Breast epithelium (tissue), 4 donors: ENCODE results near the gene GKN1. TPM values are rescaled to one million over a fixed set of nuclear protein-coding genes. Genes with fewer than 3 reads are reported as not detected.

ENCODE experiments used
- DNase-seq, 2 donors: peaks; one replicate each; pipeline ENCODE4 v3.0.0-alpha.2; 2019; ENCODE audit warnings: low spot score in 2 of 2
- H3K27ac ChIP-seq, 2 donors: fragments of 200-600 bp; sonication (generic) in 1 of 2; one replicate each; pipeline ENCODE4 v1.5.1; 2016 to 2019; ENCODE audit warnings: mild to moderate bottlenecking in 1 of 2
- H3K27me3 ChIP-seq, 2 donors: fragments of 200-600 bp; sonication (generic) in 1 of 2; one replicate each; pipeline versions ENCODE4 v1.5.1 to v1.6.0; 2017 to 2019; ENCODE audit warnings: control low read depth in 1 of 2, mild to moderate bottlenecking in 1 of 2
- H3K36me3 ChIP-seq: fragments of 200-600 bp; one replicate; pipeline ENCODE4 v1.5.1; 2019
- H3K4me1 ChIP-seq, 2 donors: fragments of 200-600 bp; sonication (generic); one replicate each; pipeline ENCODE4 v1.5.1; 2016 to 2019; ENCODE audit warnings: control low read depth in 1 of 2
- H3K4me3 ChIP-seq, 3 donors: fragments of 200-600 bp; sonication (generic); 1 replicate in 2 of 3; 2 replicates in 1 of 3; pipeline ENCODE4 v1.5.1; 2016 to 2019; ENCODE audit warnings: mild to moderate bottlenecking in 3 of 3, moderate library complexity in 2 of 3
- H3K9me3 ChIP-seq, 2 donors: fragments of 200-600 bp; sonication (generic) in 1 of 2; one replicate each; pipeline ENCODE4 v1.5.1; 2016 to 2019; ENCODE audit warnings: control low read depth in 1 of 2
- CTCF ChIP-seq, 3 donors: fragments of 450-650 bp; IDR thresholded peaks; one replicate each; pipeline ENCODE4 v1.5.1; 2016 to 2017; ENCODE audit warnings: antibody characterized with exemption in 3 of 3, mild to moderate bottlenecking in 3 of 3, moderate library complexity in 3 of 3
- POLR2A ChIP-seq: fragments of 450-650 bp; IDR thresholded peaks from one replicate; pipeline ENCODE4 v1.6.1; 2016; ENCODE audit warnings: antibody characterized with exemption, mild to moderate bottlenecking, moderate library complexity
- POLR2AphosphoS5 ChIP-seq, 3 donors: sonication (generic); formaldehyde crosslinking; IDR thresholded peaks; one replicate each; pipeline ENCODE4 v1.6.1; 2017; ENCODE audit warnings: antibody characterized with exemption in 3 of 3
- intact Hi-C: fragments of 100-400 bp; cut with DNase I; formaldehyde crosslinking; loops from one replicate; pipeline ENCODE4 v1.15.1; 2023; ENCODE audit warnings: low total_unique reads
- total RNA-seq, 3 donors: library from RNA; depleted of rRNA; stranded (reverse); fragments of >200 nt; gene quantifications; one replicate each; pipeline ENCODE4 v1.1.0, GENCODE V29; 2016

Gene GKN1
- total RNA-seq, 3 donors from 2014 or later, result not detected

GRCh38 chr2:69026691-69027459 lies 52.4 kb downstream of the GKN1 start:
- no peak for TF ChIP-seq POLR2A
- no peak for TF ChIP-seq CTCF (IDR thresholded peaks at IDR 0.05)
- TF ChIP-seq POLR2AphosphoS5 (IDR thresholded peaks at IDR 0.05), result no peak
- Histone ChIP-seq H3K27me3 (no peaks in the 10 kb centered on the region), H3K9me3 (no peaks in the 10 kb centered on the region), H3K27ac (no peak overlapping the region), H3K4me3 (no peak overlapping the region), H3K36me3 (no peaks in the 10 kb centered on the region), H3K4me1 (peaks cover 0 to 4% of the 10 kb centered on the region in 2 donors)
- intact Hi-C loops, result no loop called here
- no peak for DNase-seq

Other genes starting within 250 kb of the GKN1 start
- gene ARHGAP25, start 239.8 kb upstream of the GKN1 start, total RNA-seq, result 10 to 100 TPM in 1 of 3 donors, 1 to 10 TPM in 2; 7.8 to 10.8 (median 9.5) TPM
- gene BMP10, start 103.2 kb upstream of the GKN1 start, total RNA-seq, result not detected
- not detected for gene GKN2, start 21.7 kb upstream of the GKN1 start, total RNA-seq
- 10 to 100 TPM; 52.7 to 72.8 (median 68.8) TPM for gene ANTXR1, start 38.5 kb downstream of the GKN1 start, total RNA-seq